ENCODE measurements around the gene CNPY3.

- TF ChIP-seq CTCF (optimal IDR thresholded peaks at IDR 0.05 in 1 of 3, IDR thresholded peaks at IDR 0.05 in 1 of 3, conservative IDR thresholded peaks at IDR 0.05 in 1 of 3; ENCODE audit: extremely low read depth in 1 of 3, insufficient read depth in 2 of 3, low read length in 3 of 3) (no peak), EZH2 (IDR thresholded peaks at IDR 0.05; ENCODE audit: low read length) (no peak)
Observed at GRCh38 chr6:42909835-42910234, 19.4 kb upstream of the CNPY3 start.

All from keratinocyte (primary cell).